Endodermal cell (in vitro differentiated cells): ENCODE data around the gene KAZN. TPM values are rescaled to one million over a fixed set of nuclear protein-coding genes. Genes with fewer than 3 reads are reported as not detected.

Source experiments
- DNase-seq: peaks from one replicate; pipeline ENCODE4 v3.0.0-alpha.2; 2017
- H3K27ac ChIP-seq: 2 replicates; pipeline ENCODE4 v1.5.1; 2013; ENCODE audit warnings: mild to moderate bottlenecking, low read depth, low read length, moderate library complexity
- H3K27me3 ChIP-seq: 2 replicates; pipeline ENCODE4 v1.6.1; 2013; ENCODE audit warnings: mild to moderate bottlenecking, low read length, moderate library complexity; ENCODE audit not compliant: insufficient read depth, control insufficient read depth, poor library complexity, severe bottlenecking
- H3K36me3 ChIP-seq: 2 replicates; pipeline ENCODE4 v1.7.0; 2013; ENCODE audit warnings: mild to moderate bottlenecking, low read length, moderate library complexity; ENCODE audit not compliant: control insufficient read depth, insufficient read depth
- H3K4me1 ChIP-seq: one replicate; pipeline ENCODE4 v1.7.0; 2013; ENCODE audit warnings: low read length; ENCODE audit not compliant: control insufficient read depth, insufficient read depth
- H3K4me3 ChIP-seq: 2 replicates; pipeline ENCODE4 v1.5.1; 2013; ENCODE audit warnings: mild to moderate bottlenecking, low read length, moderate library complexity
- H3K9ac ChIP-seq: 2 replicates; pipeline ENCODE4 v1.6.1; 2013; ENCODE audit warnings: mild to moderate bottlenecking, low read length, moderate library complexity; ENCODE audit not compliant: poor library complexity, severe bottlenecking; ENCODE audit errors: extremely low read depth
- H3K9me3 ChIP-seq: 2 replicates; pipeline ENCODE4 v1.6.1; 2013; ENCODE audit warnings: mild to moderate bottlenecking, low read length, moderate library complexity; ENCODE audit not compliant: control insufficient read depth
- H3K27ac Mint-ChIP-seq: 2 replicates; pipeline ENCODE4 v1.8.0; 2020; ENCODE audit warnings: mixed read lengths
- H3K27me3 Mint-ChIP-seq: 2 replicates; pipeline ENCODE4 v1.8.0; 2021; ENCODE audit warnings: mild to moderate bottlenecking, mixed read lengths; ENCODE audit not compliant: insufficient read depth
- H3K36me3 Mint-ChIP-seq: 2 replicates; pipeline ENCODE4 v1.8.0; 2020; ENCODE audit warnings: low read depth, mixed read lengths
- H3K4me1 Mint-ChIP-seq: 2 replicates; pipeline ENCODE4 v1.8.0; 2020; ENCODE audit warnings: mixed read lengths
- H3K4me3 Mint-ChIP-seq: 2 replicates; pipeline ENCODE4 v1.8.0; 2020; ENCODE audit warnings: mild to moderate bottlenecking, moderate library complexity, mixed read lengths
- H3K9me3 Mint-ChIP-seq: 2 replicates; pipeline ENCODE4 v1.8.0; 2020; ENCODE audit warnings: mild to moderate bottlenecking, mixed read lengths
- WGBS, 2 experiments: methylation state at CpG; one replicate each; pipeline versions ENCODE4 v1.1.5 to v1.1.7; 2013; ENCODE audit warnings: missing lambda C conversion rate in 2 of 2, mixed read lengths in 1 of 2; ENCODE audit not compliant: insufficient coverage in 1 of 2, insufficient read length in 1 of 2; 5-methylcytosine and 5-hydroxymethylcytosine counted together
- total RNA-seq, 2 donors: library from RNA; stranded (reverse); fragmentation: NEBNext Ultra II Directional in 1 of 2; extraction: Animal tissue kit (Norgen Biotek cat#: 25700) in 1 of 2; gene quantifications; 2 replicates in 1 of 2; 3 replicates in 1 of 2; pipeline ENCODE4 v1.2.1, GENCODE V29; 2021
- TF ChIP-seq, protein P1 (sequence below): fragments of 200-600 bp; sonication (generic); conservative IDR thresholded peaks from 2 replicates; pipeline ENCODE4 v1.5.0; 2021; ENCODE audit warnings: antibody characterized with exemption, mild to moderate bottlenecking

KAZN gene
- total RNA-seq, 2 donors from 2014 or later: 12.4 to 13.9 TPM

DNA sequence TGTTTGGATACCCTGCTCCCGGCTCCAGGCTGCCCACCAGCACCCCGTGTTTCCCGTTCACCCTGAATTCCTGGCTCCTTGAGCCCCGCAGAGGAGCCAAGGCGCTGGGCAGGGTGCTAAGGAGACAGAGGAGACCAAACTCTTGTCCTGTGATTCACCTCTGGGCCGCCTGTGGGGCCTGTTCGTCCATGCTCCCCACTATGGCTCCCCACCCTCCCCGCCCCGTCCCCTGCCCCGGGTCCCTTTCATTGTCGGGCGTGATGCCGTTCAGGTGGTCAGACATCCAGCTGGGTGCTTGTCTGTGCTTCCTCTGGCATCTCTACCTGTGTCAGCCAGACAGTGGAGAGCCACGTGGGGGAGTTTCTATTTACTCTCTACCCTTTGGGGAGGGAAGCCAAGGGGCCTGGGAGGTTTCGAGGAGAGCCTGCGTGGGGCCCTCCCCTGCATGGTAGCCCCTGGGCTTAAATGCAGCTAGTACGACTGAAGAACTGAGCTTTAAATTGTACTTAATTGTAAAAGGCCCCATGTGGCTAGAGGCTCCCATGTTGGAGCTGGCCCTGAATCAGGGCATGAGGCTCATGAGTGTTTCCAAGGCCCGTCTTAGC is 333.7 kb downstream of the KAZN start:
- H3K4me1 Mint-ChIP-seq: peaks cover 16% of the 10 kb centered on the region
- H3K27me3 Mint-ChIP-seq: peaks cover 9% of the 10 kb centered on the region
- no peak for DNase-seq
- Histone ChIP-seq H3K4me3 (no peak overlapping the region), H3K27ac (no peak overlapping the region), H3K9ac (no peak overlapping the region), H3K27me3 (peaks cover 4% of the 10 kb centered on the region), H3K4me1 (peaks cover 7% of the 10 kb centered on the region), H3K36me3 (no peaks in the 10 kb centered on the region), H3K9me3 (no peaks in the 10 kb centered on the region)
- TF ChIP-seq, protein P1, sequence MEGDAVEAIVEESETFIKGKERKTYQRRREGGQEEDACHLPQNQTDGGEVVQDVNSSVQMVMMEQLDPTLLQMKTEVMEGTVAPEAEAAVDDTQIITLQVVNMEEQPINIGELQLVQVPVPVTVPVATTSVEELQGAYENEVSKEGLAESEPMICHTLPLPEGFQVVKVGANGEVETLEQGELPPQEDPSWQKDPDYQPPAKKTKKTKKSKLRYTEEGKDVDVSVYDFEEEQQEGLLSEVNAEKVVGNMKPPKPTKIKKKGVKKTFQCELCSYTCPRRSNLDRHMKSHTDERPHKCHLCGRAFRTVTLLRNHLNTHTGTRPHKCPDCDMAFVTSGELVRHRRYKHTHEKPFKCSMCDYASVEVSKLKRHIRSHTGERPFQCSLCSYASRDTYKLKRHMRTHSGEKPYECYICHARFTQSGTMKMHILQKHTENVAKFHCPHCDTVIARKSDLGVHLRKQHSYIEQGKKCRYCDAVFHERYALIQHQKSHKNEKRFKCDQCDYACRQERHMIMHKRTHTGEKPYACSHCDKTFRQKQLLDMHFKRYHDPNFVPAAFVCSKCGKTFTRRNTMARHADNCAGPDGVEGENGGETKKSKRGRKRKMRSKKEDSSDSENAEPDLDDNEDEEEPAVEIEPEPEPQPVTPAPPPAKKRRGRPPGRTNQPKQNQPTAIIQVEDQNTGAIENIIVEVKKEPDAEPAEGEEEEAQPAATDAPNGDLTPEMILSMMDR: no peak
- H3K4me3 Mint-ChIP-seq: no peak overlapping the region
- no peaks in the 10 kb centered on the region for H3K9me3 Mint-ChIP-seq
- H3K36me3 Mint-ChIP-seq: no peaks in the 10 kb centered on the region
- H3K27ac Mint-ChIP-seq: no peak overlapping the region
- WGBS, 2 experiments: 92 to 94% methylated on average over 11 to 18 of the region's 18 CpGs

DNA sequence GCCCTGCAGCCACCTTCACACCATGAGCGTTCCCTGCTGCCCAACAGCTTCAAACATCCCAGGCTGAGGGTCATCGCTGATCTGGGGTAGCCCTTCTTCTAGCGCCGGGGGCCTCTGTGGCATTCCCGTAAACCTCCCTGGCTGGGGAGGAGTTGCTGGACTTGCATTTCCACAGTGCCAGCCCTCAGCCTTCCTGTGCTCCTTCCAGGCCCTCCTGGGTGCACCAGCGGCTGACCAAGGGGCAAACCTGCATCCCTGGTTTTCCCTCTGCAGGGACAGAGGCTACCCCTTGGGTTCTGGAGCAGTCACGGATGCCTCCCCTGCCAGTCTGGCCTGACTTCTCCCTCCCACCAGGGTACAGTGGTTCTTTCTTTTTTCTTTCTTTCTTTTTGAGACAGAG is 336.4 kb downstream of the KAZN start:
- Histone ChIP-seq H3K36me3 (no peaks in the 10 kb centered on the region), H3K4me3 (no peak overlapping the region), H3K27me3 (no peaks in the 10 kb centered on the region), H3K4me1 (no peaks in the 10 kb centered on the region), H3K27ac (no peak overlapping the region), H3K9me3 (no peaks in the 10 kb centered on the region), H3K9ac (no peak overlapping the region)
- Mint-ChIP-seq H3K27me3 (no peaks in the 10 kb centered on the region), H3K36me3 (no peaks in the 10 kb centered on the region), H3K9me3 (no peaks in the 10 kb centered on the region), H3K4me1 (peaks cover 13% of the 10 kb centered on the region), H3K27ac (no peak overlapping the region), H3K4me3 (no peak overlapping the region)
- 93 to 94% methylated on average over 5 to 7 of the region's 7 CpGs for WGBS, 2 experiments
- no peak for DNase-seq
- TF ChIP-seq, protein P1: no peak

DNA sequence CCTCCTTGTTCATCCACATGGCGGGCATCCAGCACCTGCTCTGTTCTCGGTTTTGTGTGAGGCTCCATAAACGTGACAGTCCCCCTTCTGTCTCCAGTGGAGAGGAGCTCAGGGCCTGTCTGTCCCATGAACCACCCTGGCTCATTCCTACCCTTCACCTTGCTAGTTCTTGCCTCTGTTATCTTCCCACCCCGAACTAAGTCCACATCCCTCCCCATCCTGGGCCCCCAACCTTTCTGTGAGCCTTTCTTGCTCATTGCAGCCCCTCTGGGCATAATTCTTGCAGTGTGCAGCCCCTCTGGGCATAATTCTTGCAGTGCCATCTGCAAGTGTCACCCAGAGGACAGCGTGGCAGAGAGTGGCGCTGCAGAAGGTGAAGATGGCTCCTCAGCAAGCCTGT is 338.3 kb downstream of the KAZN start:
- H3K9ac ChIP-seq: no peak overlapping the region
- H3K9me3 Mint-ChIP-seq: no peaks in the 10 kb centered on the region
- no peaks in the 10 kb centered on the region for H3K9me3 ChIP-seq
- H3K4me3 ChIP-seq: no peak overlapping the region
- H3K27ac ChIP-seq: no peak overlapping the region
- H3K27me3 Mint-ChIP-seq: no peaks in the 10 kb centered on the region
- H3K36me3 ChIP-seq: no peaks in the 10 kb centered on the region
- no peak overlapping the region for H3K27ac Mint-ChIP-seq
- no peak overlapping the region for H3K4me3 Mint-ChIP-seq
- H3K36me3 Mint-ChIP-seq: no peaks in the 10 kb centered on the region
- no peaks in the 10 kb centered on the region for H3K27me3 ChIP-seq
- WGBS, 2 experiments: 90 to 97% methylated on average over 5 to 6 of the region's 6 CpGs
- H3K4me1 Mint-ChIP-seq: peaks cover 20% of the 10 kb centered on the region
- H3K4me1 ChIP-seq: no peaks in the 10 kb centered on the region
- DNase-seq: no peak
- TF ChIP-seq, protein P1: no peak
